HG03103 (cell line): ENCODE measurements around the gene ZNF234.
"Not testable (repeated sequence)": the region's sequence is repeated elsewhere in the genome, so short reads cannot be mapped to it uniquely, and the experiment has no call there.

Experiments used
- ATAC-seq: cut with Tn5 transposase; IDR thresholded peaks from one replicate; pipeline ENCODE4 v1.9.1; 2021; ENCODE audit warnings: low read depth; ENCODE audit not compliant: unreplicated experiment

Gene ZNF234

DNA sequence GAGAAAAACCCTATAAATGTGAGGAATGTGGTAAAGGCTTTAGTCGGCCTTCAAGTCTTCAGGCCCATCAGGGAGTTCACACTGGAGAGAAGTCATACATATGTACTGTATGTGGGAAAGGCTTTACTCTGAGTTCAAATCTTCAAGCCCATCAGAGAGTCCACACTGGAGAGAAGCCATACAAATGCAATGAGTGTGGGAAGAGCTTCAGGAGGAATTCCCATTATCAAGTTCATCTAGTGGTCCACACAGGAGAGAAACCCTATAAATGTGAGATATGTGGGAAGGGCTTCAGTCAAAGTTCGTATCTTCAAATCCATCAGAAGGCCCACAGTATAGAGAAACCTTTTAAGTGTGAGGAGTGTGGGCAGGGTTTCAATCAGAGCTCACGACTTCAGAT lies 35.2 kb downstream of the ZNF234 start:
- ATAC-seq = no peak

DNA sequence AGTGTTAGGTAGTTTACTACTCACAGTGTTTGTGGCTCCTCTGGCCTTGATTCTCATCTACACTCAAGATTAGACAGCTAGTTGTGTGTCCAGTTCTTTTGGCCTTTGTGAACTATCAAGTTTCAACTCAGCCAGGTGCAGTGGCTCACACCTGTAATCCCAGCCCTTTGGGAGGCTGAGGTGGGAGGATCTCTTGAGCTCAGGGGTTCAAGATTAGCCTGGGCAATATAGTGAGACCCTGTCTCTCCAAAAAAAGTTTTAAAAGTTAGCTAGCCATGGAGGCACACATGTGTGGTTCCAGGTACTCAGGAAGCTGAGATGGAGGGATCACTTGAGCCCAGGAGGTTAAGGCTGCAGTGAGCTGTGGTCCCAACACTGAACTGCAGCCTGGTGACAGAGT lies 39.6 kb downstream of the ZNF234 start:
- ATAC-seq = no peak

DNA sequence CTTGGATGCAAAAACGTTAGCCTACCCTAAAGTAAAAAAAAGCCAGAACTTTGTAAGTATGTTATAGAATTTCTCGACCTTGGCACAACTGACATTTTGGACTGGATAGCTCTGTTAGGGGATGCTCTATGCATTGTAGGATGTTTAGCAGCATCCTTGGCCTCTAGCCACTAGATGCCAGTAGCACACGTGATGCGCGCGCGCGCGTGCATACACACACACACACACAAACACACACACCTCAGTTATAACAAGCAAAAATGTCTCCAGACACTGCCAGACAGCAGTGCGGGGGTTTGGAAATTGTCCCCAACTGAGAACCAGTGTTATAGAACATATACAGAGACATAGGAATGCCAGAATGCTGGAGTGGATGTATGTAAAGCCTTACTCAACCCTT lies 40.8 kb downstream of the ZNF234 start:
- no peak for ATAC-seq

DNA sequence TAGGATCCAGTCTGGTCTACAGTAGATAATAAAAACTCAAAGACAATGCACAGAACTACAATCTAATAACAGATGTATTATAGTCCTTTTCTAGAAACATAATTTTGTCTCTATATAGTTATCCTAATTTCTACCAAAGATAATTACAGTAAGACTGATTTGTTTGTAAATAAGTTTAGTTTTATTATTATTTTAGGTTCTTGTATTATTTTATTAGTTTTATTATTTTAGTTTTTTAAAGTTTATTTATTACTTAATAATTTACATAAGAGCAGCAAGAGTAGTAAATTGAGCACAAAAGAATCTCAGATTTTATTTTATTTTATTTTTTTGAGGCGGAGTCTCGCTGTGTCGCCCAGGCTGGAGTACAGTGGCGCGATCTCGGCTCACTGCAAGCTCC lies 48.7 kb downstream of the ZNF234 start:
- ATAC-seq = no peak

DNA sequence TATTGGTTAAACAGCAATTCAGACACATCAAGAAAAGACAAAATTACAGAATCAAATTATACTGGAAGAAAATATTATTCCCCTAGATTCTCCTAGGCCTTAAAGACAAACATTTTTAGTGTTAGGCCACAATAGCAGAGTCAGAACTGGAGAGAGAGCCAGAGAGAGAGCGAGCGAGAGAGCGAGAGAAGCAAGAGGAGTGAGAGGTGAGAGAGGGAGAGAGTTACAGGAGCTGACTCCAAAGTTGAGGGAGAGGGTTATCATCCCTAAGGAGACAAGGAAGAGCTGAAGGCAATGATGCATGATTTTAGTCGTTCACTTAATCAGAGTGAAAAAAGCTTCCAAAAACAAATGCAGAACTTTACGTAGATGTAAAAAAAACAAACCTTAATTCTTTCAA lies 50.8 kb downstream of the ZNF234 start:
- ATAC-seq = no peak

DNA sequence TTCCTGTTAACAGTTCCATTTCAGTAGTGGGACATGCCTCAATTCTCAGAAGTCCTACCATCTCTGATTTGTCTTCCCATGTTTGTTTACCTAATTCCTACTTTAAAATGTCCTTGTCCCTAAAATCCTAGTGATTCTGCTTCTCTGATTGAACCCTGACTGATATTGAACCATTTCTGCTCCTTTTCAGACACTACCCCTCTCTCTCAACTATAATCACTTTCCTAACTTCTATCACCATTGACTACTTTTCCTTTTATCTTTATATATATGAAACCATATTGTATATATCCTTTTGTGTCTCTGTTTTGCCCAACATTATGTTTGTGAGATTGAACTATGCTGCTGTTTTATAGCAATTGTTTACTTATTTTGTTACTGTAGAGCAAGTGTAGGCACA lies 55.4 kb downstream of the ZNF234 start:
- no peak for ATAC-seq

DNA sequence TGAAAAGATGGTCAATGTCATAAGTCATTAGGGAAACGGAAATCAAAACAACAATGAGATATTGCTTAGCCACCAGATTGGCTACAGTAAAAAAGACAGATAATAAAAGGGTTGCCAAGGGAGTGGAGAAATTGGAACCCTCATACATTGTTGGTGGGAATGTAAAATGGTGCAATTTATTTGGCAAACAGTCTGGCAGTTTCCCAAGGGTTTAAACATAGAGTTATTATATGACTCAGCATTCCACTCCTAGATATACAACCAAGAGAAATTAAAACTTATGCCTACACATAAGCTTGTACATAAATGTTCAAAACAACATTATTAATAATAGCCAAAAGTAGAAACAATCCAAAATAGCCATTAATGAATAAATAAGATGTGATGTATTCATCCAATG lies 61.1 kb downstream of the ZNF234 start:
- no peak for ATAC-seq

DNA sequence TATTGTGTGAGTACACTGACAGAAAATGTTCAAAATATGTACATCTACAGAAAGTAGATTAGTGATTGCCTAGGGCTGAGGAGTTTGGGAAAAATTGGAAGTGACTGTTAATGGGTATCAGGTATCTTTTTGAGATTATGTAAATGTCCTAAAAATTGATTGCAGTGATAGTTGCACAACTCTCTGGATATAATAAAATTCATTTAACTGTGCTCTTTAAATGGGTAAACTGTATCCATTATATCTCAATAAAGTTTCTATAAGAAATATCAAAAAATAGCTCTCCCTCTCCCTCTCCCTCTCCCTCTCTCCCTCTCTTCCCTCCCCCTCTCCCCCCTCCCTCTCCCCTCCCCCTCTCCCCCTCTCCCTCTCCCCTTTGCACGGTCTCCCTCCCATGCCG lies 61.6 kb downstream of the ZNF234 start:
- ATAC-seq = no peak

DNA sequence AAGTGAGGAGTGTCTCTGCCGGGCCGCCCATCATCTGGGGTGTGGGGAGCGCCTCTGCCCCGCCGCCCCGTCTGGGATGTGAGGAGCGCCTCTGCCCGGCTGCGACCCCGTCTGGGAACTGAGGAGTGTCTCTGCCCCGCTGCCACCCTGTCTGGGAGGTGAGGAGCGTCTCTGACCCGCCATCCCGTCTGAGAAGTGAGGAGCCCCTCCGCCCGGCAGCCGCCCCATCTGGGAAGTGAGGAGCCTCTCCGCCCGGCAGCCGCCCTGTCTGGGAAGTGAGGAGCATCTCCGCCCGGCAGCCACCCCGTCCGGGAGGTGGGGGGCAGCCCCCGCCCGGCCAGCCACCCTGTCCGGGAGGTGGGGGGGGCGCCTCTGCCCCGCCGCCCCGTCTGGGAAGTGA lies 62.5 kb downstream of the ZNF234 start:
- not testable (repeated sequence) for ATAC-seq

DNA sequence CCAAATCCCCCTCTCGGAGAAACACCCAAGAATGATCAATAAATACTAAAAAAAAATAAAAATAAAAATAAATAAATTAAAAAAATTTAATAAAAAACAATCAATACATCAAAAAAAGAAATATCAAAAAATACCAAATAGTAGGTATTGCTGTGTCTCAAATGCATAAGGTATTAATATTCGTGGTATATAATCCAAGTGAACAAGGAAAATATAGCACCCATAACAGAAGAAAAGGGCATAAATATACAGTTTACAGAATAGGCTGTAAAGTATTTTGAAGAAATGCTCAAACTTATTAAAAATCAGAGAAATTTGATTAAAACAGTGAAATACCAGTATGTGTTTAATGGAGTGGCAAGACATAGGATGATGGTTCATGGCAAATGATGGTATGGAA lies 63.4 kb downstream of the ZNF234 start:
- ATAC-seq = no peak

DNA sequence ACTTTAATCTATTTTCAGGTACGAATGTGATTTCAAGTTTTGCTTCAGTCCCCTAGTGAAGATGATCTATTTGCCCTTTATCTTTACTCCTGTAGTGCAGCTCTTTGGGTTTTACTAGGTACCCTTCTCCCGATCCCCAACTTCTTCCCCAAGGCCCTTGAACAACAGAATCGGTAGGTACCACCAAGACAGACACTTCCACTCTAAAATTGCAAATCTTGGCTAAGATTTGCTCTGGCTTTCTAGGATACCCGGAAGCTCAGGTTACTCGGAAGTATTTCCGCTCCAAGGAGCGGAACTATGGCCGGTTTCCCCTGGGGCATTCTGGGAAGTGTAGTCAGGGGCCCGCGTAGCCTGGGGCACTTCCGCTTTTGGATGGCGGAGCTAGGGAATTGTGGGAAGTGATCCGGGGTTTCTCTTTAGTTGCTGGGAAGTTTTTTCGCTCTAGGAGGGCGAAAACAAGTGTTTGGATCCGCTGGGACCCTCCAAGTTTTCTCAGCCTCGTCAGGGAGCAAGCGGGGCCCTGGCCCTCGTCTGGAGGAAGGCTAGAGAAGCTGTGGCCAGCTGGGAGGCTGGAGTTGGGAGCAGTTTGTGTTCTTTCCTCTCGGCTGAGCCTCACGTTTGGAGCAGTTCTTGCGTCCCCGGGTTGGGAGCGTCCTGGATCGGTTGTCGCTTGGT lies 65.9 kb downstream of the ZNF234 start:
- peak; percentile 83 for ATAC-seq
